HG02759 (cell line): ENCODE results near the gene PNPLA1.

Experiments used
- ATAC-seq: cut with Tn5 transposase; IDR thresholded peaks from one replicate; pipeline ENCODE4 v1.9.1; 2021; ENCODE audit warnings: mild to moderate bottlenecking, moderate library complexity; ENCODE audit not compliant: unreplicated experiment

PNPLA1 gene

DNA sequence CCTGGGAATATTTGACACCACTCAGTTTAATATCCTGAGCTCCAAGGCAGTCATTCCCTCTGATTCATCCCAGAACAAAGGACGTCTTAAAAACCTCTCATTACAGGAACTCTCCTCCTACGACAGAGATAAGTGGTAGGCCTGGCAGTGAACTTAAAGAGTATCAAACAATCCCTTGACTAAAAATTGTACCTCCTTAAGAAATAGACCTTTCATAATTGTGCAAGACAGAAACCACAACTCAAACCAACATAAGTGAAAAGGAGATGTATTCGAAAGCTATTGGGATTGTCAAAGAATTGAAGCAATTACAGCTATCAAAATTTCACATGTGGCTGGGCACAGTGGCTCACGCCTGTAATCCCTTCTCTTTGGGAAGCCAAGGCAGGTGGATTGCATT lies 86.0 kb downstream of the PNPLA1 start:
- ATAC-seq, result no peak

GRCh38 chr6:36357872-36358225 lies 88.0 kb downstream of the PNPLA1 start:
- ATAC-seq, result no peak
